ENCODE results near the gene EME2. TPM values are rescaled to one million over a fixed set of nuclear protein-coding genes. Genes with fewer than 3 reads are reported as not detected.
A peak's percentile ranks its signal among the peaks of the same experiment; 100 is the strongest.

EME2 gene
- total RNA-seq, 1 experiment from 2014 or later: 63.6 TPM

DNA sequence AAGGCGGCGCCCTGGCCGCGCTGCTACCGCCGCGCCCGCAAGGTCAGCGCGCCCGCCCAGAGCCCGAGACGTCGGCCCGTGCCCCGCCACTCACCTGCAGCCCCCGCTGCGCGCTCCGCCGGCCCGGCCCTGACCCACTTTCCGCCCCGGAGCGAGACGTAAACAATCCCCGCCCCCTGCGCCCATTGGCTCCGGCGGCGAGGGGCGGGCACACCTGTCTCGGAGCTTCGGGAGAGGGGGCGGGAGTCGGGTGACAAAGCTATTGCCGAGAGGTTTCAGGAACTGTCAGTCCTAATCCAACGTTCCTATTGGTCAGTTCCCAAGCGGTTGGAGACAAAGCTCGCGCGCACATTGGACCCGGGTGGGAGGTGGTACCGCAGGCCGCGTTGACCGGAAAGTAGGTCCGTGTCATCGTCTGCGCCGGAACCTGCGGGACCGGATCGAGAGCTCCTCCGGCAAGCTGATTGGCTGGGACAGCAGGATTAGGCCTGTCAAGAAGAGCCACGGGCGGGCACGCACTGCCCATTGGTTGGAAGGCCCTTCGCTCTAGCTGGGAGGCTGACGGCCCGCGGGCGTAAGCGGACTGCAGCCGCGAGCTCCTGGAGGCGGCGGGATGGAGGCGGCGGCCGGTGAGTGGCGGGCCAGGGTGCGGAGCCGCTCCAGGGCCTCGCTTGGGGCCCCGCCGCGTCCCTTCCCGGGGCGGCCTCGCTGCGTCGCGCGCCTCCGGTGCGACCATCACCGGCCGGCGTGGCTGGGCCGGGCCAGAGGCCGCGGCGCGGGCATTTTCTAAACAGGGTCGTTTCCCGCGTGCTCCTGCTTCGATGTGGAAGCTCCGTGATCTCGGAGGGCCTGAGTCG lies 10.0 kb downstream of the EME2 start, which contains the start of the genes NUBP2 and SPSB3:
Gene NUBP2 (plus strand): TSS at position 553 of the 857 bp plus-strand sequence. CDS start 61 bp downstream, at position 614.
Gene SPSB3 (minus strand): TSS at position 164 of the 857 bp plus-strand sequence. CDS start 1,088 bp downstream, outside the sequence.
- Histone ChIP-seq H3K18ac (ENCODE audit: insufficient read length, low read depth, low read length) (peak within 1 kb of the TSS; percentile 59), H3K79me2 (ENCODE audit: insufficient read depth, low read length) (peaks cover 8% of the 10 kb centered on the region; the same call in 1 of the 2 replicates), H3K4me2 (ENCODE audit: insufficient read depth, insufficient read length, low read length) (peak within 1 kb of the TSS; percentile 86), H2BK12ac (ENCODE audit: insufficient read length, low read depth, low read length) (no peak within 1 kb of the TSS), H3K9ac (ENCODE audit: extremely low read depth, insufficient read length, low read length) (peak within 1 kb of the TSS; percentile 61), H3K23me2 (ENCODE audit: insufficient read length, low read depth, low read length, poor library complexity, severe bottlenecking) (peaks cover 5% of the 10 kb centered on the region), H2BK5ac (ENCODE audit: insufficient read length, low read length) (no peak within 1 kb of the TSS), H4K8ac (replicated peaks; ENCODE audit: insufficient read length, low read depth, low read length) (no peak within 1 kb of the TSS), H3K4ac (ENCODE audit: low read depth, low read length) (no peak within 1 kb of the TSS), H3K4me1 (ENCODE audit: insufficient read depth, low read length) (no peaks in the 10 kb centered on the region; the same call in 1 of the 2 replicates), H4K20me1 (ENCODE audit: control insufficient read depth, insufficient read depth, insufficient read length) (no peaks in the 10 kb centered on the region), H3K27ac (ENCODE audit: insufficient read length, low read depth, low read length) (no peak within 1 kb of the TSS), H3T11ph (ENCODE audit: low read length) (no peak within 1 kb of the TSS), H4K91ac (ENCODE audit: insufficient read length, low read depth, low read length) (no peak within 1 kb of the TSS), H2BK20ac (ENCODE audit: low read depth, low read length, poor library complexity, severe bottlenecking) (no peak within 1 kb of the TSS), H3K23ac (ENCODE audit: insufficient read length, low read depth, low read length) (no peak within 1 kb of the TSS), H3K27me3 (ENCODE audit: insufficient read depth, low read length) (no peaks in the 10 kb centered on the region), H2AK5ac (ENCODE audit: insufficient read length, low read length) (no peak within 1 kb of the TSS), H2BK15ac (ENCODE audit: low read depth, low read length) (no peak within 1 kb of the TSS), H4K5ac (ENCODE audit: insufficient read length, low read depth, low read length) (no peak within 1 kb of the TSS), H3K9me3 (ENCODE audit: control insufficient read depth, low read depth, low read length) (no peaks in the 10 kb centered on the region), H3K14ac (ENCODE audit: insufficient read depth, low read length) (peak within 1 kb of the TSS; percentile 43; the same call in 1 of the 2 replicates), H3K56ac (ENCODE audit: insufficient read length, low read depth, low read length) (no peak within 1 kb of the TSS), H2AFZ (ENCODE audit: low read length) (no peak within 1 kb of the TSS), H3K79me1 (ENCODE audit: insufficient read depth, low read depth, low read length, poor library complexity, severe bottlenecking) (peaks cover 5% of the 10 kb centered on the region), H2BK120ac (ENCODE audit: low read depth, low read length, poor library complexity, severe bottlenecking) (no peak within 1 kb of the TSS)
- peaks cover 2 to 31% (median 13%) of the 10 kb centered on the region in 3 experiments; a peak in 4 of 7 replicates for H3K36me3 Mint-ChIP-seq (ENCODE audit: insufficient read depth in 1 of 3, low read depth in 3 of 3)
- H3K27ac Mint-ChIP-seq: peak within 1 kb of the TSS; percentile 59 to 97 (median 72); a peak in 6 of 7 replicates
- peaks cover 7 to 14% of the 10 kb centered on the region in 2 experiments for H3K4me1 Mint-ChIP-seq
- WGBS (ENCODE audit: extremely low coverage, insufficient read length, low lambda C conversion rate): no CpG with 5 or more reads among the region's 102 CpGs
- peak; percentile 100 for DNase-seq
- H3K27me3 Mint-ChIP-seq (ENCODE audit: low read depth): peaks cover 2% of the 10 kb centered on the region; the same call in 1 of the 2 replicates
- TF ChIP-seq CTCF (conservative IDR thresholded peaks at IDR 0.05): no peak; the same call in 2 of the 3 replicates
- peak within 1 kb of the TSS; percentile 91 to 95 for H3K4me3 Mint-ChIP-seq
- H3K9me3 Mint-ChIP-seq: no peaks in the 10 kb centered on the region

Data from H9 (cell line).